ENCODE measurements around the gene MTMR8. TPM values are rescaled to one million over a fixed set of nuclear protein-coding genes. Genes with fewer than 3 reads are reported as not detected.
A peak's percentile ranks its signal among the peaks of the same experiment; 100 is the strongest.

MTMR8 gene
- under 1 TPM; 0.37 to 0.90 TPM for total RNA-seq

GRCh38 chrX:64394874-64395567 lies at the start of gene MTMR8:
TSS of gene MTMR8 (minus strand) at chrX:64395452. CDS start at chrX:64395363, 89 bp downstream.
- Histone ChIP-seq H3K4me3 (peak within 1 kb of the TSS; percentile 55 to 60), H3K27me3 (no peaks in the 10 kb centered on the region), H3K36me3 (no peaks in the 10 kb centered on the region), H3K27ac (peak within 1 kb of the TSS in 1 of 2 donors; percentile 6), H3K4me1 (no peaks in the 10 kb centered on the region), H3K9me3 (no peaks in the 10 kb centered on the region)
- no peak for TF ChIP-seq CTCF (IDR thresholded peaks at IDR 0.05)
- DNase-seq (ENCODE audit: low spot score): peak; percentile 68

GRCh38 chrX:64439551-64439950 lies 44.3 kb upstream of the MTMR8 start:
- Histone ChIP-seq H3K36me3 (no peaks in the 10 kb centered on the region), H3K4me3 (no peak overlapping the region), H3K27me3 (no peaks in the 10 kb centered on the region), H3K27ac (no peak overlapping the region), H3K9me3 (peaks cover 0 to 15% of the 10 kb centered on the region in 2 donors), H3K4me1 (no peaks in the 10 kb centered on the region)
- DNase-seq (ENCODE audit: low spot score): no peak
- TF ChIP-seq CTCF (IDR thresholded peaks at IDR 0.05): no peak

- Histone ChIP-seq H3K4me1 (no peaks in the 10 kb centered on the region), H3K9me3 (peaks cover 0 to 11% of the 10 kb centered on the region in 2 donors), H3K36me3 (no peaks in the 10 kb centered on the region), H3K27ac (no peak overlapping the region), H3K27me3 (no peaks in the 10 kb centered on the region), H3K4me3 (no peak overlapping the region)
- no peak for TF ChIP-seq CTCF (IDR thresholded peaks at IDR 0.05)
- DNase-seq (ENCODE audit: low spot score): no peak
These were observed 42.4 kb upstream of the MTMR8 start for GRCh38 chrX:64437665-64438064.

- DNase-seq (ENCODE audit: low spot score): no peak
- no peaks in the 10 kb centered on the region for H3K4me1 ChIP-seq
- no peak for TF ChIP-seq CTCF (IDR thresholded peaks at IDR 0.05)
These were observed 42.0 kb upstream of the MTMR8 start for GRCh38 chrX:64437218-64437617.

GRCh38 chrX:64428371-64428770 lies 33.1 kb upstream of the MTMR8 start:
- Histone ChIP-seq H3K36me3 (no peaks in the 10 kb centered on the region), H3K27me3 (no peaks in the 10 kb centered on the region), H3K9me3 (no peaks in the 10 kb centered on the region), H3K27ac (no peak overlapping the region), H3K4me1 (no peaks in the 10 kb centered on the region), H3K4me3 (no peak overlapping the region)
- TF ChIP-seq CTCF (IDR thresholded peaks at IDR 0.05): no peak
- no peak for DNase-seq (ENCODE audit: low spot score)

More at GRCh38 chrX:64437218-64437617, 42.0 kb upstream of the MTMR8 start:
- no peaks in the 10 kb centered on the region for H3K36me3 ChIP-seq
- H3K27me3 ChIP-seq: no peaks in the 10 kb centered on the region
- H3K9me3 ChIP-seq: peaks cover 0 to 7% of the 10 kb centered on the region in 2 donors
- H3K4me3 ChIP-seq: no peak overlapping the region
- no peak overlapping the region for H3K27ac ChIP-seq

- H3K36me3 ChIP-seq: no peaks in the 10 kb centered on the region
- no peak for DNase-seq (ENCODE audit: low spot score)
- no peaks in the 10 kb centered on the region for H3K27me3 ChIP-seq
- no peak overlapping the region for H3K27ac ChIP-seq
- H3K4me1 ChIP-seq: no peaks in the 10 kb centered on the region
- no peak overlapping the region for H3K4me3 ChIP-seq
- H3K9me3 ChIP-seq: no peaks in the 10 kb centered on the region
- TF ChIP-seq CTCF (IDR thresholded peaks at IDR 0.05): no peak
These were observed 32.5 kb upstream of the MTMR8 start for GRCh38 chrX:64427787-64428186.

Measured in right atrium auricular region (tissue), 2 donors.